Hepatocyte (in vitro differentiated cells): ENCODE data around the gene SMC2. TPM values are rescaled to one million over a fixed set of nuclear protein-coding genes. Genes with fewer than 3 reads are reported as not detected.

ENCODE experiments used
- DNase-seq: peaks from one replicate; pipeline ENCODE4 v3.0.0-alpha.2; 2016; ENCODE audit warnings: low spot score
- H2AFZ ChIP-seq: fragments of 200-600 bp; sonication (generic); 2 replicates; pipeline ENCODE4 v1.6.0; 2016; ENCODE audit warnings: antibody characterized with exemption, mild to moderate bottlenecking
- H3K27ac ChIP-seq: fragments of 200-600 bp; sonication (generic); 2 replicates; pipeline ENCODE4 v1.5.1; 2016; ENCODE audit warnings: mild to moderate bottlenecking
- H3K27me3 ChIP-seq: fragments of 200-600 bp; sonication (generic); 2 replicates; pipeline ENCODE4 v1.6.1; 2016
- H3K36me3 ChIP-seq: fragments of 200-600 bp; sonication (generic); replicated peaks from 2 replicates; pipeline ENCODE4 v1.5.1; 2016; ENCODE audit warnings: low read depth; ENCODE audit not compliant: insufficient read depth
- H3K4me1 ChIP-seq: fragments of 200-600 bp; sonication (generic); 2 replicates; pipeline ENCODE4 v1.5.1; 2016; ENCODE audit warnings: mild to moderate bottlenecking, moderate library complexity; ENCODE audit not compliant: insufficient read depth
- H3K4me2 ChIP-seq: fragments of 200-600 bp; sonication (generic); 2 replicates; pipeline ENCODE4 v1.6.0; 2016
- H3K4me3 ChIP-seq: fragments of 200-600 bp; sonication (generic); 2 replicates; pipeline ENCODE4 v1.5.1; 2016; ENCODE audit warnings: mild to moderate bottlenecking
- H3K79me2 ChIP-seq: fragments of 200-600 bp; sonication (generic); 2 replicates; pipeline ENCODE4 v1.6.0; 2017; ENCODE audit warnings: mild to moderate bottlenecking
- H3K9me2 ChIP-seq: fragments of 200-600 bp; sonication (generic); replicated peaks from 2 replicates; pipeline ENCODE4 v1.6.0; 2017; ENCODE audit warnings: mild to moderate bottlenecking; ENCODE audit not compliant: insufficient read depth
- H3K9me3 ChIP-seq: fragments of 200-600 bp; sonication (generic); 2 replicates; pipeline ENCODE4 v1.5.1; 2016; ENCODE audit warnings: low read depth, mild to moderate bottlenecking
- H4K20me1 ChIP-seq: fragments of 200-600 bp; sonication (generic); 2 replicates; pipeline ENCODE4 v1.6.0; 2016; ENCODE audit warnings: mild to moderate bottlenecking; ENCODE audit not compliant: insufficient read depth, poor library complexity, severe bottlenecking
- EZH2 ChIP-seq: fragments of 200-600 bp; sonication (generic); IDR thresholded peaks from 2 replicates; pipeline ENCODE4 v1.6.1; 2016; ENCODE audit warnings: antibody characterized with exemption, mild to moderate bottlenecking, borderline replicate concordance
- EZH2phosphoT487 ChIP-seq: fragments of 200-600 bp; sonication (generic); IDR thresholded peaks from one replicate; pipeline ENCODE4 v1.6.1; 2018; ENCODE audit warnings: antibody characterized with exemption, mild to moderate bottlenecking, low read depth, moderate library complexity; ENCODE audit not compliant: unreplicated experiment, severe bottlenecking
- WGBS: methylation state at CpG from one replicate; pipeline ENCODE4 v1.1.6; 2016; ENCODE audit warnings: low lambda C conversion rate; ENCODE audit errors: missing lambda C conversion rate; 5-methylcytosine and 5-hydroxymethylcytosine counted together
- polyA plus RNA-seq: library from polyadenylated mRNA; unstranded; fragments of >200 nt; fragmentation: Nextera tagmentation; extraction: Ambion mirVana; gene quantifications from 2 replicates; pipeline ENCODE4 v1.2.1, GENCODE V29; 2016
- total RNA-seq: library from RNA; depleted of rRNA; stranded (reverse); fragments of >200 nt; gene quantifications from 2 replicates; pipeline ENCODE4 v1.2.3, GENCODE V29; 2014
- TF ChIP-seq, protein P1 (sequence below): fragments of 200-600 bp; sonication (generic); IDR thresholded peaks from 2 replicates; pipeline ENCODE4 v1.5.1; 2016; ENCODE audit warnings: antibody characterized with exemption, mild to moderate bottlenecking; ENCODE audit not compliant: poor library complexity

The SMC2 gene
- total RNA-seq, result 11.8 and 12.0 TPM in 2 replicates
- 11.5 and 16.6 TPM in 2 replicates for polyA plus RNA-seq

GRCh38 chr9:104093647-104094533 lies at the start of gene SMC2:
TSS of gene SMC2 (plus strand) at chr9:104094309. CDS start at chr9:104095385, 1,076 bp downstream.
- Histone ChIP-seq H3K9me3 (no peaks in the 10 kb centered on the region), H4K20me1 (no peaks in the 10 kb centered on the region), H3K9me2 (no peaks in the 10 kb centered on the region), H3K36me3 (no peaks in the 10 kb centered on the region), H3K4me2 (peak within 1 kb of the TSS; percentile 84), H3K27ac (peak within 1 kb of the TSS; percentile 93), H2AFZ (peak within 1 kb of the TSS; percentile 72), H3K4me3 (peak within 1 kb of the TSS; percentile 39), H3K4me1 (peaks cover 9% of the 10 kb centered on the region), H3K27me3 (no peaks in the 10 kb centered on the region), H3K79me2 (peaks cover 14% of the 10 kb centered on the region)
- DNase-seq, result peak; percentile 95
- TF ChIP-seq, protein P1, sequence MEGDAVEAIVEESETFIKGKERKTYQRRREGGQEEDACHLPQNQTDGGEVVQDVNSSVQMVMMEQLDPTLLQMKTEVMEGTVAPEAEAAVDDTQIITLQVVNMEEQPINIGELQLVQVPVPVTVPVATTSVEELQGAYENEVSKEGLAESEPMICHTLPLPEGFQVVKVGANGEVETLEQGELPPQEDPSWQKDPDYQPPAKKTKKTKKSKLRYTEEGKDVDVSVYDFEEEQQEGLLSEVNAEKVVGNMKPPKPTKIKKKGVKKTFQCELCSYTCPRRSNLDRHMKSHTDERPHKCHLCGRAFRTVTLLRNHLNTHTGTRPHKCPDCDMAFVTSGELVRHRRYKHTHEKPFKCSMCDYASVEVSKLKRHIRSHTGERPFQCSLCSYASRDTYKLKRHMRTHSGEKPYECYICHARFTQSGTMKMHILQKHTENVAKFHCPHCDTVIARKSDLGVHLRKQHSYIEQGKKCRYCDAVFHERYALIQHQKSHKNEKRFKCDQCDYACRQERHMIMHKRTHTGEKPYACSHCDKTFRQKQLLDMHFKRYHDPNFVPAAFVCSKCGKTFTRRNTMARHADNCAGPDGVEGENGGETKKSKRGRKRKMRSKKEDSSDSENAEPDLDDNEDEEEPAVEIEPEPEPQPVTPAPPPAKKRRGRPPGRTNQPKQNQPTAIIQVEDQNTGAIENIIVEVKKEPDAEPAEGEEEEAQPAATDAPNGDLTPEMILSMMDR, result no peak
- no peak for TF ChIP-seq EZH2phosphoT487
- no peak for TF ChIP-seq EZH2
- WGBS, result 2% methylated on average over 56 of the region's 58 CpGs

DNA sequence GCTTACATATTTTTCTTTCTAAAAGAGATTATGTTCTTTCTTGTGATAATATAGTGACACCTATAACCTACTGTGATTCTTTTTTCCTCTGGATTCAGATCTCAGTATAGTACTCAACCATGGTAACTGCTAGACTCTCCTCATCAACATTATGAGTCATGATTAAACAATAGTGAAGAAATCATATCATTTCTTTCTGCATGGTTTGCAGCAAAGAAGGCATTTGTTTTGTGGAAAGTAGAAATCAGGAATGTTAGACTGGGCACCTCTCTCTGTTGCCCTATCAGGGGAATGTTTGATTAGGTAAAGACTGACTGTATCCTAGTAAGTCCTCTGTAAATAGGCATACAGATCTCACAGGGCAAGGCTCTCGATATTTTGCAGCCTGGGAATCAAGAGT lies 25.6 kb upstream of the SMC2 start:
- no peaks in the 10 kb centered on the region for H3K4me1 ChIP-seq
- no peaks in the 10 kb centered on the region for H4K20me1 ChIP-seq
- no peak overlapping the region for H2AFZ ChIP-seq
- H3K27ac ChIP-seq, result no peak overlapping the region
- 65% methylated on average over 1 of the region's 1 CpG for WGBS
- H3K36me3 ChIP-seq, result no peaks in the 10 kb centered on the region
- H3K9me3 ChIP-seq, result no peaks in the 10 kb centered on the region
- TF ChIP-seq EZH2phosphoT487, result no peak
- TF ChIP-seq, protein P1, result no peak
- no peaks in the 10 kb centered on the region for H3K79me2 ChIP-seq
- no peak overlapping the region for H3K4me2 ChIP-seq
- no peak overlapping the region for H3K4me3 ChIP-seq
- DNase-seq, result no peak
- no peaks in the 10 kb centered on the region for H3K27me3 ChIP-seq
- no peaks in the 10 kb centered on the region for H3K9me2 ChIP-seq

DNA sequence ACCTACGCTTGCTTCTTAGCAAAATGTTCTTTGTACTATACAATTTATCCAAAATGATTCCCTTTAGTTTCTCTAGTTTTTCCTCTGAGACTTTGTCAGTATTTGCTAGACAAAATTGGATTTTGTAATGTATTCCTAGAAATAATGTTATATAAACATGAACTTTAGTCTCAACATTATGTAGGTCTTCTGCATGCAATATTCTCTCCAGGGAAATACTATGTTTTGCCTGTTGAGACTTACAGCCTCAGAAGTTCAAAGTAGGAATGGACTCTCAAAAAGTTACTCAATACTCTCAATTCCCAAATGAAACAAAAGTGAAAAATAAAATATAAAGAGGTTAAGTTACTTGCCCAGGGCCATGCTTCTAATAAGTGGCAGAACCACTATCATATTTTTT lies 24.8 kb upstream of the SMC2 start:
- Histone ChIP-seq H2AFZ (no peak overlapping the region), H3K9me3 (no peaks in the 10 kb centered on the region), H3K4me3 (no peak overlapping the region), H3K79me2 (no peaks in the 10 kb centered on the region), H3K4me1 (no peaks in the 10 kb centered on the region), H3K27me3 (no peaks in the 10 kb centered on the region), H3K27ac (no peak overlapping the region), H4K20me1 (no peaks in the 10 kb centered on the region), H3K36me3 (no peaks in the 10 kb centered on the region), H3K4me2 (no peak overlapping the region), H3K9me2 (no peaks in the 10 kb centered on the region)
- TF ChIP-seq, protein P1, result no peak
- TF ChIP-seq EZH2phosphoT487 (no peak), EZH2 (no peak)
- WGBS, result 96% methylated on average over 1 of the region's 1 CpG
- no peak for DNase-seq
